T follicular helper cell (primary cell): ENCODE data around the gene PHACTR2.
"Not testable (repeated sequence)": the region's sequence is repeated elsewhere in the genome, so short reads cannot be mapped to it uniquely, and the experiment has no call there.

Source experiments
- DNase-seq: peaks from one replicate; pipeline ENCODE4 v3.0.0-alpha.2; 2020; ENCODE audit warnings: low read depth
- total RNA-seq, 2 experiments: gene quantifications; one replicate each; lab custom pipeline; 2026; lab: John Stamatoyannopoulos, UW

The PHACTR2 gene
- total RNA-seq, result 102 to 181 reads per million in 2 experiments

DNA sequence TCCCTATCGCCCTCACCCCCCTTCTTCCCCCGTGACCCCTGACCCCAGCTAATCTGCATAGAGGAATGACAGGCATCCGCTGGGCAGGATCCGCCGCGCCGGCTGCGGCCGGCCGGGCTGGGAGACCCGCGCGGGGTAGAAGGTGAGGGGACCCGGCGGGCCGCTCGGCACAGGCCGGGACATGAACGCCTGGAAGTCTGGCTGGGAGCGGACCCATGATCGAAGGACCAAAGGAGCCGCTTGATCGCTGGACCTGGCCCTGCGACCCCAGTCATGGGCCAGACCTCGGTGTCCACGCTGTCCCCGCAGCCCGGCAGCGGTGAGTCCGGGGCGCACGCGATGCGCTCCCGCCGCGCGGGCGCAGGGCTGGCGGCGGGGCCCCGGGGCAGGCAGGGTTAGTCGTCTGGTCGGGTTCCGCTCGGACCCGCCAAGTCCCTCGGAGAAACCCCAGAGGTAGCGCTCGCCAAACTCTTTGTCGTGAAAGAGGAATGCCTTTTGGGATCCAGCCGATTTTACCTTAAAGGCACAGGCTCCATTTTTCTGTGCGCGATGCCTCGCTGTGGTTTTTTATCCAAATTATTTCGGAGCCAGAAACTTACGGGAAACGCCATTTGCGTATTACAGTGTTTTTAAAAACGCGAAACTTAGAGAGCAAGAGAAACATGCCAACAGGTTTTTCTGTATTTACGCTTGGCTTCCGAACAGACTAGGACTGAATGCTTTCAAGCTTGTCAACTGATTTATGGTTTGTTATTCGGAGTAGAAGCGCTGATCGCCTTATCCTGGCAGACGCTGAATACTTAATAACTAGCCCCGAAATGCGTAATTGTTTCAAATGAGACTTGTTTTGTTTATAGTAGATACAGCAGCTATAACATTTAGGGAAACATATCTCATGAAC lies at the start of gene PHACTR2:
Gene PHACTR2, plus strand, starts transcription at position 75 of the 901 bp plus-strand sequence. Its CDS starts 199 bp downstream, at position 274.
- DNase-seq, result peak; percentile 33

DNA sequence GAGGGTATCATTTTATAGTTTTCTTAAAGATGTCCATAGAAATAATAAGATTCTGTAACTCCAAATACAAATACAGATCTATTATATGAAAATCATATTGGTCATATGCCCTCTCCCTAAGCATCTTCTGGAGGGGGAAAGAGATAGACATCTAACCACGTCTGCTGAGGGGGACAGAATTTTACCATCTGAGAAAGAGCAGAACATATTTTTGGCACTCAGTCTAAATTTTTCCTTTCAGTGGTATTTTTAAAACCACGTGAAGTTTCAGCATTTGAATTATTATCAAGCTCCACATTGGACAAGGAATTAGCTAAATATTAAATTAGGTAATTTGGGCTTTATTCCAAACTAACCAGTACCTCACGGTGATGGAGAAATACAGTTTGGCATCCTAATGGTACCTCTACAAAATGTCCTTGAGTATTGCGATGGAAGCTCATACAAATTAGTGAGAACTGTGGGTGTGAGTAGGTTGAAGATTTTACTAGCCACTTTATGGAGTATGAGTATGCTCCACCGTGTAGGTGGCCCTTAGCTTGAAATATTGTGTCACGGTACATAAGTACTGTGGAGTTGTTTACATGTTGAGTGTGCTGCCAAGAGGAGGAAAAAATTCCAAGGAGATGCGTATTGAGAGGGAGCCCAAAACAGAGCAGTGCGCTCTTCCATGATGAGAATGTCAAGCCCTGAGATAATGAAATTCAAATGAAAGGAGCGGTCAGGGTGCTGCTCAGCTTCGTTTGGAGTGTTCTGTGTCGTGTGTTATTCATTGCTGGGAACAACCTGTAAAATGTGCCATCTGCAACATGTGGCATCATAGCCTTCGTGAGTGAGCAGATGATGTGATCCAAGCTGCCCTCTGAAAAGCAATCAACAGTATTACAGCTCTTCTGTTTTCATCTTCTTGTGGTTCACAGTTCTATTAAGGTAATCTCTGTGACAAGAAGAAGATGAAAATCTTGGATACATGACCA lies 48.4 kb upstream of the PHACTR2 start:
- DNase-seq, result no peak

DNA sequence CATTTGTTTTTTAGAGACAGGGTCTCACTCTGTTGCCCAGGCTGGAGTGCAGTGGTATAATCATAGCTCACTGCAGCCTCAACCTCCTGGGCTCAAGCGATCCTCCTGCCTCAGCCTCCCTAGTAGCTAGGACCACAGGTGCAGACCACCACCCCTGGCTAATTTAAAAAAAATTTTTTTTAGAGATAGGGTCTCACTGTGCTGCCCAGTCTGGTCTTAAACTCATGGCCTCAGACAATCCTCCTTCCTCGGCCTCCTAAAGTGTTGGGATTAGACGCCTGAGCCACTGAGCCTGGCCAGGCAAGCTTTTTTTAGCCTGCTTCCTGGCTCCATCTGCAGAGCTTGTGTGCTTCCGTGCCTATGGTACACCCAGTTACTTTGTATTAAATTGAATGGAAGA lies 46.6 kb upstream of the PHACTR2 start:
- DNase-seq, result not testable (repeated sequence)

DNA sequence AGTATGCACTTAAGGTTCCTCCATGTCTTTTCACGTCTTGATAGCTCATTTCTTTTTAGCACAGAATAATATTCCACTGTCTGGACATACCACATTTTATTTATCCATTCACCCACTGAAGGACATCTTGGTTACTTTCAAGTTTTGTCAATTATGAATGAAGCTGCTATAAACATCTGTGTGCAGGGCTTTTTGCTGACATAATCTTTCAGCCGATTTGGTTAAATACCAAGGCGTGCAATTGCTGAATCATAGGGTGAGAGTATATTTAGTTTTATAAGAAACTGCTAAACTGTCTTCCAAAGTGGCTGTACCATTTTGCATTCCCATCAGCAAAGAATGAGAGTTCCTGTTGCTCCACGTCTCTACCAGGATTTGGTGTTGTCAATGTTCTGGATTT lies 44.9 kb upstream of the PHACTR2 start:
- no peak for DNase-seq

DNA sequence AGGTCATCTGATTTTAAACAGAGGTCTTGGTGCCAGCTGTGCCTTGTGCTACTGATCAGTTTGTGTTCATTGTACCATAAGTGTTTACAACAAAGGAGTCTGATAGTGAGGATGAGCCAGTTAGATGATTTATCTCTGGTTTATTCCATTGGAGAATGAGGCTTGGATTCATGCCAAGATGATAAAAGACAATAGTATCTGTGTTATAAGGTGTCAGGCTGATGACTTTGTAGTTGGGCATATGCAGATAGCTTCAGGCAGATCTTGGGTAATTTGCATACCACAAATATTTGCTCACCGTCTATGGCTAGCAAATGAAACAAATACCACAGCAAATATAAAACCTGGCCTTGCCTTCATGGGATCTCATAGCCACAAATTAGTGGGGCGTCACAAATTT lies 43.3 kb upstream of the PHACTR2 start:
- no peak for DNase-seq

DNA sequence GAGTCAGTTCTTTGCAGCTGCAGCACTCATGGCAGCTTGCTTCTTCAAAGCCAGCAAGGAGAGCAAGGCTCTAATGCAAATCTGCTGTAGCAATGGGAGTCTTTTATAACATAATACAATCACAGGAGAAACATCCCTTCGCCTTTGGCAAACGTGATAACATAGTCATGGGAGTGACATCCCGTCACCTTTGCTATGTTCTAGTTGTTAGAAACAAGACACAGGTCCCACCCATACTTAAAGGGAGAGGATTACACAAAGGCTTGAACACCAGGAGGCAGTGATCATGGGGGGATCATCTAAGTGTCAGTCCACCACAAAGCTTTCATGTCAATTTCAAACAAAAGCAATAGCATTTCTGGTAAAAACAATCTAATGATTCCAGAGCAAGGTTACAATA lies 40.1 kb upstream of the PHACTR2 start:
- no peak for DNase-seq

DNA sequence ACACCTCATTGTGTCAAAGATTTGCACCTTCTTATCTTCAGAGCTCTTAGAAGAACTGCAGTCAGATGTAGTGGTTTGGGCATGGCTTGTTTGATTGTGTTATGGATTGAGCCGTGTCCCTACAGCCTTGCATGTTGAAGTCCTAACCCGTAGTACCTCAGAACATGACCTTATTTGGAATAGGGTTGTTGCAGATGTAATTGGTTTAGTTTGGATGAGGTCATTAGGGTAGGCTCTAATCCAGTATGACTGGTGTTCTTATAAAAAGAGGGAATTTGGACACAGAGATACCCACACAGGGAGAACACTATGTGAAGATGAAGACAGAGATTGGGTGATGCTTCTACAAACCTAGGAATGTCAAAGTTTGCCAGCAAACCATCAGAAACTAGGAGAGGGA lies 35.4 kb upstream of the PHACTR2 start:
- no peak for DNase-seq

DNA sequence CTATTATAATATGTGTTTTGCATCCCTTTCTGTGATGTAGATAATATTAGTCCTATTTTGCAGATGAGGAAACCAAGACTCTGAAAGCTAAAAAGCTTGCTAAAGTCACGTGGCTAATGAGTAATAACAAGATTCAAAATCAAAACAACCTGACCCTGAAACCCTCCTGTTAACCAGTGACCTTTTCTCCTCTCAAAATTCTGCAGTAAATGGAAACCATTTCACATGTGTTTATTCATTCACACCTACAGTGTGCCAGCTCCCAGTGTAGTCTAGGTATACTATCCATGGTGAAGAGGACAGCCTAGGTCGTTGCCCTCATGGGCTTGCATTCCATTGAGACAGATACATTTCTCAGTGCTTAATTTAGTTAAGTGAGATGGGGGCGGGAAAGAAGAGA lies 30.6 kb upstream of the PHACTR2 start:
- no peak for DNase-seq

DNA sequence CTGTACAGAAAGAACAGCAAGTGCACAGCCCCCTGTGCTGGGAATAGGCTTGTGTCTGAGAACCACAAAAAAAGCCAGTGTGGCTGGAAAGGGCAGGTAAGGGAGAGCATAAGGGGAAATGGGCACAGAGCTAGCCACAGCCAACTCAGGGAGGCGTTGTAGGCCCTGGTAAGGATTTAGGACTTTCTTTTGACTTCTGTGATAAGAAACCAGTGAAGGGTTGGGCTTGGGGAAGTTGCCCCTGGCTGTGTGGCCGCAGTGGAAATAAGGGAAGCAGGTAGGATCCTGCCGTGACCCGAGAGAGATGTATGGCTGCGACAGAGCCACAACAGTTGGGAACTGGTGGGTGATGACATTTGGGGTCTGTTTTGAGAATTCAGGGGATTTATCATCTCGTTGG lies 30.0 kb upstream of the PHACTR2 start:
- DNase-seq, result no peak

DNA sequence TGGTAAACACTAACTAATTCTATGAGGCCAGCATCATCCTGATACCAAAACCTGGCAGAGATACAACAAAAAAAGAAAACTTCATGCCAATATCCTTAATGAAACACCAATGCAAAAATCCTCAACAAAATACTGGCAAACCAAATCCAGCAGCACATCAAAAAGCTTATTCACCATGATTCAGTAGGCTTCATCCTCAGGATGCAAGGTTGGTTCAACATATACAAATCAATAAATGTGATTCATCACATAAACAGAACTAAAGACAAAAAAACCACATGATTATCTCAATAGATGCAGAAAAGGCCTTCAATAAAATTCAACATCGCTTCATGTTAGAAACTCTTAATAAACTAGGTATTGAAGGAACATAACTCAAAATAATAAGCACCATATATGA lies 28.4 kb upstream of the PHACTR2 start:
- DNase-seq, result not testable (repeated sequence)

DNA sequence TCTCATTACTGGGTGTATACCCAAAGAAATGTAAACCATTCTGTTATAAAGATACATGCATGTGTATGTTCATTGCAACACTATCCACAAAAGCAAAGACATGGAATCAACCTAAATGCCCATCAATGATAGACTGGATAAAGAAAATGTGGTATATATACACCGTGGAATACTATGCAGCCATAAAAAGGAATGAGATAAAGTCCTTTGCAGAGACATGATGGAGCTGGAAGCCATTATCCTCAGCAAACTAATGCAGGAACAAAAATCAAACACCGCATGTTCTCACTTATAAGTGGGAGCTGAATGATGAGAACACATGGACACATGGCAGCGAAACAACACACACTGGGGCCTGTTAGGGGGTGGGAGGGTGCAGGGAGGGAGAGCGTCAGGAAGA lies 26.4 kb upstream of the PHACTR2 start:
- DNase-seq, result not testable (repeated sequence)

DNA sequence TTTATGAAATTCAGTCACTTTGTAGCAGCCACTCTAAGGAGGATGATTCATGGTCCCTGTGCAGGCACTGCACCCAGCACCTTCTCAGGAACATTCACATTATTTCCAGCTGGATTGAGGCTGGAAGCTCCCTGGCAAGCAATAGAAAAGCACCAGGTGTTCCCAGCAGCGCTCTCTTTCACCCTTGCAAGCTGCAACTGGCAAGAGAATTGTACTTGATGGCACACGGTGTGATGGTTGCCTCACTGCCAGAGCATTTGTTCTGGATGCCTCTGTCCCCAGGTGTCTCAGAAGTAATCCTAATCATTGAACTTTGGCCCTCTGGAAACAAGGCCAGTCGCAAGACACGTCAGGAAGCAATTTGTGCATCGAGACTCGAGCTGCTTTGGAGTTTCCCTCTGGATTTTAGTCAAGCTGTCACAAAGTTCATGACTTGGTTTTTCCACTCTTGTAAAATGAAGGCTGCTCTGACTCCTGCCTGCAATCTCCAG lies 24.9 kb upstream of the PHACTR2 start:
- no peak for DNase-seq

DNA sequence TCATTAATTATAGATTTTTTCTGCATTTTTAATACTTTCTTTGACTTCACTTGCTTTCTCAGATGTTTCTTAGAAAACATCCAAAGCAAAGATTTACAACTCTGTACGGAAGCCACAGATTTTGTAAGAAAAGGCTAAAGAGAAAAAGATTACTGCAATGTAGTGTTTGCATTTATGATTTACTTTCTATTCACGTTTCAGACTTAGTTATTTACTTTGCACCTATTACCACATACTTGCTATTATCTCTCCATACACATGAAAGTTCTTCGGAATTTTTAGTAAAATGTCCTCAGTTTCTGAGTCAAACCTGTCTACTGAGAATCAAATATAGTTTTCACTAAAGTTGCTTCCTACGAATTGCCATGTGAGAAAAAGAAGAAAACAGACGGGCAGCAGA lies 22.2 kb upstream of the PHACTR2 start:
- DNase-seq, result no peak

DNA sequence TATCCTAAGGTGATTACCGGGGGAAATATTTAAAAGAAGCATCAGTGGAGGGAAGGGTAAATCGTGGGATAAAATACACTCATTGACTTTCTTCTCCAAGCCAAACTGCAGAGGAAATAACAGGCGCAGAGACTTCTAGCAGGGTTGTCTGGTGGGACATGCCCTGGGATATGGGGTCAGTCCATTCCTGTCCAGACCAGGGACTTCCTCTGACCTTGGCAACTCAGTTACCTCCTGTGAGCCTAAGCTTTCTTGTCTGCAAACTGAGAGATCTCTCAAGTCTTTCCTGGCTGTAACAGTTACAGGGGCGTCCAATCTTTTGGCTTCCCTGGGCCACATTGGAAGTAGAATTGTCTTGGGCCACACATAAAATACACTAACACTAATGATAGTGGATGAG lies 21.7 kb upstream of the PHACTR2 start:
- no peak for DNase-seq

DNA sequence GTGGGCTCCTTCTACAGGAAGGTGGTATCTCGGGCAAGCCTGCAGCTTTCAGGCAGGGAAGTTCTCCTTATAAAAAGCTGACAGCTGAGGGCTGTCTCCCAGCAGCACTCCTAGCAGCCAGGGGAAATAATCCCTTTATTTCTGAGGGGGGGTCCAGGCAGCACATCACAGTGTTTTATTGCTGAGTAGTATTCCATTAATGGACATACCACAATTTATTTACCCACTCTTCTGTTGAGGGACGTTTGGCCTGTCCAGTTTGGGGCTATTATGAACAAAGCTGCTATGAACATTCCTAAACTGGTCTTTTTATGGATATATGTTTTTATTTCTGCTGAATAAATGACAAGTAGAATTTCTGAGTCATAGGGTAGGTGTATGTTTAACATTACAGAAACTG lies 20.0 kb upstream of the PHACTR2 start:
- no peak for DNase-seq

DNA sequence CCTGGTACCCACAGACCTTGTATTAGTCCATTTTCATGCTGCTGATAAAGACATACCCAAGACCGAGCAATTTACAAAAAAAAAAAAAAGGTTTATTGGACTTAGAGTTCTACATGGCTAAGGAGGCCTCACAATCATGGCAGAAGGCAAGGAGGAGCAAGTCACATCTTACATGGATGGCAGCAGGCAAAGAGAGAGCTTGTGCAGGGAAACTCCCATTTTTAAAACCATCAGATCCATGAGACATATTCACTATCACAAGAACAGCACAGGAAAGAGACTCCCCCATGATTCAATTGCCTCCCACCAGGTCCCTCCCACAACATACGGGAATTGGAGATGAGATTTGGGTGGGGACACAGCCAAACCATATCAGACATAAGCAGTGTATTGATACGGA lies 17.6 kb upstream of the PHACTR2 start:
- not testable (repeated sequence) for DNase-seq

DNA sequence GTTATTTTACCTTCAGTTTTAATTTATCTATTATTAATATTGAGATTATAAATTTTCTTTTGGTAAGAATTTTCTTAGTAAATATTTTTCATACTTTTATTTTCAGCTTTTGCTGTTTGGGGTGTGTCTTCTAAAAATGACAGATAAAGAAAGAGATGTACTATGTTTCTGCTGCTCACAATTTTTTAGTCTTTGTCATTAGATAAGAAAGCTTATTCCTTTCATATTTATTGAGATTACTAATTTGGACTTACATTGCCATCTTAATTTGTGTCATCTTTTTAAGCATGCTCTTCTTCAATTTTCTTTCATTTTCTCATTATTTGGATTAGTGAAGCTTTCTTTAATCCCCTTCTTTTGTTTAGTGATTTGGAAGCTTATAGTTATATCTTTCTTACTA lies 13.6 kb upstream of the PHACTR2 start:
- no peak for DNase-seq

DNA sequence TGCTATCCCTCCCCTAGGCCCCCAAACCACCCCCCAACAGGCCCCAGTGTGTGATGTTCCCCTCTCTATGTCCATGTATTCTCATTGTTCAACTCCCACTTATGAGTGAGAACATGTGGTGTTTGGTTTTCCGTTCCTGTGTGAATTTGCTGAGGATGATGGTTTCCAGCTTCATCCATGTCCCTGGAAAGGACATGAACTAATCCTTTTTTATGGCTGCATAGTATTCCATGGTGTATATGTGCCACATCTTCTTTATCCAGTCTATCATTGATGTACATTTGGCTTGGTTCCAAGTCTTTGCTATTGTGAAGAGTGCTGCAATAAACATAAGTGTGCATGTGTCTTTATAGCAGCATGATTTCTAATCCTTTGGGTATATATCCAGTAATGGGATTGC lies 11.8 kb upstream of the PHACTR2 start:
- DNase-seq, result not testable (repeated sequence)

DNA sequence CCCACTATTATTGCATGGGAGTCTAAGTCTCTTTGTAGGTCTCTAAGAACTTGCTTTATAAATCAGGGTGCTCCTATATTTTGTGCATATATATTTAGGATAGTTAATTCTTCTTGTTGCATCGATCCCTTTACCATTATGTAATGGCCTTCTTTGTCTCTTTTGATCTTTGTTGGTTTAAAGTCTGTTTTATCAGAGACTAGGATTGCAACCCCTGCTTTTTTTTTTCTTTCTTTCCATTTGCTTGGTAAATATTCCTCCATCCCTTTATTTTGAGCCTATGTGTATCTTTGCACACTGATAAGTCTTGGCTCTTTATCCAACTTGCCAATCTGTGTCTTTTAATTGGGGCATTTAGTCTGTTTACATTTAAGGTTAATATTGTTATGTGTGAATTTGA lies 8.3 kb upstream of the PHACTR2 start:
- not testable (repeated sequence) for DNase-seq

DNA sequence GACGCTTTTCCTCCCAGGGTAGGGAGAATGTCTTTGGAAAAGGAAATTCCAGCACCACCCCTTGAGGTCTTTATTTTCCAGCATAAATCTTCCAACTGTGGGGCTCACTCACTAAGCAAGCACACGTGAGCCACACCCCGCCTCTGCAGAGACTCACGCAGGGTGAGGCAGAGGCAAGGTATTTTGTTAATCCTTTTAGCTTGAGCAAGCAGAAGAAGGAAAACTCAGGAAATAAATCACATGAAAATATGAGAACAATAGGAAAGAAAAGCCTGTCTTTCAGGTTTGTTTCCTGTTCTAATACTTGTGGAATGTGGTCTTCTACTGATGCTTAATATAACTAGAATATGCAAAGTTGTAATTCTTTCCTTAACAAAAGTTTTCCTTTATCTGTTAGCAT lies 4.1 kb upstream of the PHACTR2 start:
- no peak for DNase-seq

DNA sequence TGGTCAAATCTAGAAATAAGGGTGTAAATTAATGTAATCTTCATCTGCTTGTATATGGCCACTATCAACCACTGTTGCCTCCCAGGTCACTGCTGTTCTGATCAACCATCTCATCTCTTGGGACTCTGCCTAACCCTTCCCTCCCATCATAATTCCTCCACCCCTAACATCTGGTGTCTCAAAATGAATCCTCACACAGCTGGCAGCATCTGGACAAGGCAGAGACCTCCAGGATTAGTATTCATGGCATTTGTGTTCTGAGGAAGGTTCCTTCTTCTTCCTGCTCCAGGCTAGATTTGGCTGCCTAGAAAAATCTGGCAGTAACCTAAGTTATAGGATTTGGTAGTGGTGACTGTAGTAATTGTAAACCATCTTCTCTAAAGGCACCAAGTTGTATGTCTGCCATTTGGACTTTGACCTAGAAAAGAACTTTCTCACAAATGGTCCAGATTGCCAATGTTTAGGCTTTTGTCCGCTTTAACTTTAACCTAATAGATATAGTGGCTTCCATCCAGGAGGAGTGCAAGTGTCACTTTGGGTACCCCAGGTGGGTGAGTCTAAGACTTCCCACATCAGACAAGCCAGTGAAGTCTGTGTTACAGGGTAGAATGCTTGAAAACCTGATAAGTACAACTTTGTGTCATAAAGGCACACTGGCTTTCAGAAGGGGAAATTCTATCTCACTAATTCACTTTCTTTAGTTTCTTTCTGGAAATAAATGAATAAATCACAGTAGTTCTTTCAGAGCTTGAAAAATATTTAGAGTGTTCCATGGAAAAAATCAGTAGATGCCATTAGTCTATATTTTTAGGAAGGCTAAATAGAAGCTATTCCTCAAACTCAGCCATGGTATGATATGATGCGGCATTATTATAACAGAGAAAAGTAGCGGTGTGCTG lies 3.0 kb upstream of the PHACTR2 start:
- DNase-seq, result no peak
